HepG2 (cell line): Measurements from ENCODE around the gene ATN1. TPM values are rescaled to one million over a fixed set of nuclear protein-coding genes. Genes with fewer than 3 reads are reported as not detected.
A peak's percentile ranks its signal among the peaks of the same experiment; 100 is the strongest.

Experiments
- ETV5 ChIP-seq: IDR thresholded peaks from 2 replicates; pipeline ENCODE4 v1.6.1; 2018; ENCODE audit warnings: missing biosample characterization, missing genetic modification reagents, inconsistent platforms, borderline replicate concordance
- FOXK2 ChIP-seq: fragments of 450-650 bp; IDR thresholded peaks from 2 replicates; pipeline ENCODE4 v1.6.1; 2016
- GTF3A ChIP-seq: sonication (generic); formaldehyde crosslinking; conservative IDR thresholded peaks from 2 replicates; pipeline ENCODE4 v1.4.0; 2020; ENCODE audit warnings: mild to moderate bottlenecking, missing genetic modification reagents
- IRX3 ChIP-seq: sonication (generic); formaldehyde crosslinking; IDR thresholded peaks from 2 replicates; pipeline ENCODE4 v1.8.1; 2023; ENCODE audit warnings: mild to moderate bottlenecking, low read depth, missing genetic modification reagents, borderline replicate concordance
- KLF12 ChIP-seq: sonication (generic); formaldehyde crosslinking; IDR thresholded peaks from 2 replicates; pipeline ENCODE4 v1.4.0; 2020; ENCODE audit warnings: missing genetic modification reagents, borderline replicate concordance
- MAFF ChIP-seq: IDR thresholded peaks from 2 replicates; pipeline ENCODE4 v1.6.1; 2011; ENCODE audit warnings: low read depth, low read length, improper control_type of control experiment
- MYNN ChIP-seq: sonication (generic); formaldehyde crosslinking; IDR thresholded peaks from 2 replicates; pipeline ENCODE4 v1.4.0; 2020; ENCODE audit warnings: mild to moderate bottlenecking, low read depth, missing genetic modification reagents
- NFKBIZ ChIP-seq: IDR thresholded peaks from 2 replicates; pipeline ENCODE4 v1.6.1; 2018; ENCODE audit warnings: missing genetic modification reagents, missing compliant biosample characterization
- NRL ChIP-seq: sonication (generic); formaldehyde crosslinking; IDR thresholded peaks from 2 replicates; pipeline ENCODE4 v1.5.0; 2020; ENCODE audit warnings: missing genetic modification reagents, mild to moderate bottlenecking, moderate library complexity, borderline replicate concordance
- PHF20 ChIP-seq: sonication (generic); formaldehyde crosslinking; IDR thresholded peaks from 2 replicates; pipeline ENCODE4 v1.5.0; 2020; ENCODE audit warnings: mild to moderate bottlenecking, missing genetic modification reagents
- SIN3B ChIP-seq: fragments of 150-350 bp; IDR thresholded peaks from 2 replicates; pipeline ENCODE4 v1.6.1; 2014; ENCODE audit warnings: low read length
- SIX4 ChIP-seq: sonication (generic); formaldehyde crosslinking; IDR thresholded peaks from 2 replicates; pipeline ENCODE4 v1.4.0; 2020; ENCODE audit warnings: missing genetic modification reagents
- TARDBP ChIP-seq: sonication (generic); formaldehyde crosslinking; IDR thresholded peaks from 2 replicates; pipeline ENCODE4 v1.8.0; 2022; ENCODE audit warnings: mild to moderate bottlenecking, missing genetic modification reagents
- TOE1 ChIP-seq: sonication (generic); formaldehyde crosslinking; IDR thresholded peaks from 2 replicates; pipeline ENCODE4 v1.4.0; 2020; ENCODE audit warnings: mild to moderate bottlenecking, missing genetic modification reagents
- ZMYM2 ChIP-seq: sonication (generic); formaldehyde crosslinking; IDR thresholded peaks from 2 replicates; pipeline ENCODE4 v1.8.0; 2022; ENCODE audit warnings: mild to moderate bottlenecking, missing genetic modification reagents
- ZNF207 ChIP-seq: fragments of 450-650 bp; IDR thresholded peaks from 2 replicates; pipeline ENCODE4 v1.6.1; 2016; ENCODE audit warnings: antibody characterized with exemption, borderline replicate concordance
- ZNF3 ChIP-seq: IDR thresholded peaks from 2 replicates; pipeline ENCODE4 v1.7.0; 2017; ENCODE audit warnings: inconsistent platforms
- ZNF33B ChIP-seq: sonication (generic); formaldehyde crosslinking; IDR thresholded peaks from 2 replicates; pipeline ENCODE4 v1.5.1; 2020; ENCODE audit warnings: mild to moderate bottlenecking, missing genetic modification reagents
- ZNF674 ChIP-seq: sonication (generic); formaldehyde crosslinking; IDR thresholded peaks from 2 replicates; pipeline ENCODE4 v1.5.0; 2020; ENCODE audit warnings: low read depth, mild to moderate bottlenecking, missing genetic modification reagents
- ZNF746 ChIP-seq: sonication (generic); formaldehyde crosslinking; IDR thresholded peaks from 2 replicates; pipeline ENCODE4 v1.8.0; 2022; ENCODE audit warnings: mild to moderate bottlenecking, missing genetic modification reagents
- polyA plus RNA-seq, 8 experiments: library from polyadenylated mRNA; depleted of rRNA in 3 of 8; stranded (reverse) in 7 of 8; unstranded in 1 of 8; fragments of >200 nt; fragmentation: Illumina TruSeq in 4 of 8; extraction: Trizol in 4 of 8; gene quantifications; 2 replicates each; pipeline versions ENCODE4 v1.2.1 to v1.2.3, GENCODE V29; 2011 to 2016; ENCODE audit warnings: low read depth in 4 of 8, missing spikeins in 1 of 8, mixed read lengths in 1 of 8; ENCODE audit not compliant: insufficient read depth in 1 of 8
- total RNA-seq, 5 experiments: library from RNA; depleted of rRNA; stranded (reverse); fragments of >200 nt; fragmentation: Illumina TruSeq; extraction: Trizol; gene quantifications; 2 replicates each; pipeline ENCODE4 v1.2.3, GENCODE V29; 2016; ENCODE audit warnings: low read depth in 1 of 5
- TF ChIP-seq, protein P1 (sequence below): IDR thresholded peaks from 2 replicates; pipeline ENCODE4 v1.6.1; 2016; ENCODE audit warnings: low read depth
- TF ChIP-seq, protein P2 (sequence below): sonication (generic); formaldehyde crosslinking; IDR thresholded peaks from 2 replicates; pipeline ENCODE4 v1.4.0; 2020; ENCODE audit warnings: mild to moderate bottlenecking, missing genetic modification reagents, borderline replicate concordance
- TF ChIP-seq, protein P3 (sequence below): sonication (generic); formaldehyde crosslinking; IDR thresholded peaks from 2 replicates; pipeline ENCODE4 v1.8.1; 2023; ENCODE audit warnings: mild to moderate bottlenecking, moderate library complexity, missing genetic modification reagents
- TF ChIP-seq, protein P4 (sequence below): IDR thresholded peaks from 2 replicates; pipeline ENCODE4 v1.6.1; 2018; ENCODE audit warnings: missing genetic modification reagents

Gene ATN1
- total and polyA plus RNA-seq, 2 of the 13 experiments (the other 11 are each of a cell fraction or from before 2014, with no cell fraction given): 2.1 to 8.6 TPM

DNA sequence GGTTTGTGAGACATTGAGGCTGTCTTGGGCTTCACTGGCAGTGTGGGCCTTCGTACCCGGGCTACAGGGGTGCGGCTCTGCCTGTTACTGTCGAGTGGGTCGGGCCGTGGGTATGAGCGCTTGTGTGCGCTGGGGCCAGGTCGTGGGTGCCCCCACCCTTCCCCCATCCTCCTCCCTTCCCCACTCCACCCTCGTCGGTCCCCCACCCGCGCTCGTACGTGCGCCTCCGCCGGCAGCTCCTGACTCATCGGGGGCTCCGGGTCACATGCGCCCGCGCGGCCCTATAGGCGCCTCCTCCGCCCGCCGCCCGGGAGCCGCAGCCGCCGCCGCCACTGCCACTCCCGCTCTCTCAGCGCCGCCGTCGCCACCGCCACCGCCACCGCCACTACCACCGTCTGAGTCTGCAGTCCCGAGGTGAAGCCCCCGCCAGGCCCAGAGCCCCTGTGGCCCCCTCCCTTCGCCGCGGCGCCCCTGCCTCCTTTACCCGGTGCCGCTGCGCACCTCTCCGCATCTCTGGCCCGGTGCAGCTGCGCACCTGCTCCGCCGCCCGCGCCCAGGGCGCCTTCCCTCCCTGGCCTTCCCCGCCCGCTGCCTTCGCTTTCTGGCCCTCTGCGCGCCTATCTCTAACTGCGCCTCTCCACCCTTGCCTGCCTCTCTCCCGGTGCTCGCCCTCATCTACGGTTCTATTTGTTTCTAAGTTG is 13.4 kb upstream of the ATN1 start, which contains the start of gene ENO2 (continued):
- no peak for TF ChIP-seq ZNF207
- no peak for TF ChIP-seq FOXK2
- TF ChIP-seq IRX3 (CRISPR knock-in tag): no peak
- TF ChIP-seq ZNF3: no peak
- no peak for TF ChIP-seq ZMYM2 (CRISPR knock-in tag)
- TF ChIP-seq ZNF746 (CRISPR knock-in tag): 0 out of 2 replicates have a peak, but pooled peaks have one; percentile 37
- no peak for TF ChIP-seq NFKBIZ (CRISPR knock-in tag)
- TF ChIP-seq, protein P1, sequence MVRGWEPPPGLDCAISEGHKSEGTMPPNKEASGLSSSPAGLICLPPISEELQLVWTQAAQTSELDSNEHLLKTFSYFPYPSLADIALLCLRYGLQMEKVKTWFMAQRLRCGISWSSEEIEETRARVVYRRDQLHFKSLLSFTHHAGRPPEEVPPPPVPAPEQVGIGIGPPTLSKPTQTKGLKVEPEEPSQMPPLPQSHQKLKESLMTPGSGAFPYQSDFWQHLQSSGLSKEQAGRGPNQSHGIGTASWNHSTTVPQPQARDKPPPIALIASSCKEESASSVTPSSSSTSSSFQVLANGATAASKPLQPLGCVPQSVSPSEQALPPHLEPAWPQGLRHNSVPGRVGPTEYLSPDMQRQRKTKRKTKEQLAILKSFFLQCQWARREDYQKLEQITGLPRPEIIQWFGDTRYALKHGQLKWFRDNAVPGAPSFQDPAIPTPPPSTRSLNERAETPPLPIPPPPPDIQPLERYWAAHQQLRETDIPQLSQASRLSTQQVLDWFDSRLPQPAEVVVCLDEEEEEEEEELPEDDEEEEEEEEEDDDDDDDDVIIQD (CRISPR knock-in tag): no peak
- no peak for TF ChIP-seq MYNN (CRISPR knock-in tag)
- TF ChIP-seq TOE1: no peak
- TF ChIP-seq, protein P2, sequence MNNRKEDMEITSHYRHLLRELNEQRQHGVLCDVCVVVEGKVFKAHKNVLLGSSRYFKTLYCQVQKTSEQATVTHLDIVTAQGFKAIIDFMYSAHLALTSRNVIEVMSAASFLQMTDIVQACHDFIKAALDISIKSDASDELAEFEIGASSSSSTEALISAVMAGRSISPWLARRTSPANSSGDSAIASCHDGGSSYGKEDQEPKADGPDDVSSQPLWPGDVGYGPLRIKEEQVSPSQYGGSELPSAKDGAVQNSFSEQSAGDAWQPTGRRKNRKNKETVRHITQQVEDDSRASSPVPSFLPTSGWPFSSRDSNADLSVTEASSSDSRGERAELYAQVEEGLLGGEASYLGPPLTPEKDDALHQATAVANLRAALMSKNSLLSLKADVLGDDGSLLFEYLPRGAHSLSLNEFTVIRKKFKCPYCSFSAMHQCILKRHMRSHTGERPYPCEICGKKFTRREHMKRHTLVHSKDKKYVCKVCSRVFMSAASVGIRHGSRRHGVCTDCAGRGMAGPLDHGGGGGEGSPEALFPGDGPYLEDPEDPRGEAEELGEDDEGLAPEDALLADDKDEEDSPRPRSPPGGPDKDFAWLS (CRISPR knock-in tag): no peak
- no peak for TF ChIP-seq ETV5 (CRISPR knock-in tag)
- peak; percentile 12; the same call in 1 of the 2 replicates for TF ChIP-seq KLF12 (CRISPR knock-in tag)
- TF ChIP-seq NRL: no peak
- TF ChIP-seq PHF20 (CRISPR knock-in tag): no peak; the same call in 1 of the 2 replicates
- TF ChIP-seq, protein P3, sequence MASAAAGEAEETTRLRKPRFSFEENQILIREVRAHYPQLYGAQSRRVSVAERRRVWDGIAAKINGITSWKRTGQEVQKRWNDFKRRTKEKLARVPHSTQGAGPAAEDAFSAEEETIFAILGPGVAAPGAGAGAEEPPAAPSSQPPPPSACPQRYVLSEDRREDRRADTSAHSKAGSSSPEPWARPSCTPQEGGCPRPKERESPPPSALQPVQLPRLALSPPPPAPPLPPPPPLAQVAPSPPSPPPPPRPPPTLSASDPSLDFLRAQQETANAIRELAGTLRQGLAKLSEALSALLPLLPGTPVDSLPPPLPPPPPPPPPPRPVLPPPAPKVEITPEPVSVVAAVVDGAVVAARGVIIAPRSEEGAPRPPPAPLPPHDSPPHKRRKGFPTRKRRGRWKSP (CRISPR knock-in tag): no peak
- TF ChIP-seq MAFF: no peak
- TF ChIP-seq ZNF33B: no peak
- TF ChIP-seq, protein P4, sequence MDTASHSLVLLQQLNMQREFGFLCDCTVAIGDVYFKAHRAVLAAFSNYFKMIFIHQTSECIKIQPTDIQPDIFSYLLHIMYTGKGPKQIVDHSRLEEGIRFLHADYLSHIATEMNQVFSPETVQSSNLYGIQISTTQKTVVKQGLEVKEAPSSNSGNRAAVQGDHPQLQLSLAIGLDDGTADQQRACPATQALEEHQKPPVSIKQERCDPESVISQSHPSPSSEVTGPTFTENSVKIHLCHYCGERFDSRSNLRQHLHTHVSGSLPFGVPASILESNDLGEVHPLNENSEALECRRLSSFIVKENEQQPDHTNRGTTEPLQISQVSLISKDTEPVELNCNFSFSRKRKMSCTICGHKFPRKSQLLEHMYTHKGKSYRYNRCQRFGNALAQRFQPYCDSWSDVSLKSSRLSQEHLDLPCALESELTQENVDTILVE (CRISPR knock-in tag): peak; percentile 19; the same call in 1 of the 2 replicates
- TF ChIP-seq SIN3B: no peak
- TF ChIP-seq SIX4 (CRISPR knock-in tag): no peak
- no peak for TF ChIP-seq TARDBP (CRISPR knock-in tag)
- 0 out of 2 replicates have a peak, but pooled peaks have one; percentile 41 for TF ChIP-seq ZNF674
- no peak for TF ChIP-seq GTF3A (CRISPR knock-in tag)
